HG03571 (cell line): Measurements from ENCODE around the gene POLH.
A peak's percentile ranks its signal among the peaks of the same experiment; 100 is the strongest.

Experiments used
- ATAC-seq: cut with Tn5 transposase; IDR thresholded peaks from one replicate; pipeline ENCODE4 v1.9.1; 2021; ENCODE audit not compliant: unreplicated experiment

The POLH gene

DNA sequence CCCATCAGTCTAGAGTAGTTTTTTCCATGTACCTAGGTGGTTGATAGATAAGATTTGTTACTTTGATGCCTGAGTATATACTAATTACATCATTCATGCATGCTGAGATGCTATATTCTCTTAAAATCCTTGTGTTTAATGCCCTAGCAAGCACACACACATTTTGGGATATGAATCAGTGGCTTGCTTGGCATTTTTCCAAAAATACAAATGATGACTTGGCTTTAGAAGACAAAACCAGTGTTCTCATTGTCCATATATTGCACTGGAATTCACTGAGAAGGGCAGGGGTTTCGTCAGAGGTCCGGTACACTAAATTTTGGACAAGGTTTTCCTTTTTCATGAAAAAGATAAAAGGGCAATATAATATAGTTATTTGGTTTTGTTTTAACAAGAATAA lies 28.2 kb downstream of the POLH start:
- no peak for ATAC-seq

GRCh38 chr6:43606019-43606418 lies 30.0 kb downstream of the POLH start:
- ATAC-seq: no peak

GRCh38 chr6:43608310-43608763 lies 32.4 kb downstream of the POLH start:
- ATAC-seq: no peak

- ATAC-seq: no peak
Measured at GRCh38 chr6:43608807-43609206, 32.8 kb downstream of the POLH start.

DNA sequence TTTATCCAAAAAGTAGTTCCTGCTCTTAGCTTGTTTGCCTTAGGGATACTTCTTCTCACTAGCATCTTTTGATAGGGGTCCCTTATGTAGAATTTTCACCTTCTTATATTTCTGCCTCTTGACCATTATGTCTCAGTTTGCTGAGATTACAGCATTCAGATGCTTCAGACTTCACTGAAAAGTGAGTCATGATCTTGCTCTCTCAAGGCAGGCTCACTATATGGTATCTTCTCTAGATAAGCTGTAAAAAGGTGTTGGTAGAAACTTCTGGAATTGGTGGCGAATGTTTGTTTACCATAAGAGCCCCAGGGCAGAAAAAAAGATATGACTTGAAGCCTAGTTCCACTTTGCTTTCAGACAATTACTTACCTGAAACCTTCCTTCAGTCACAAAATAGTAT lies 33.4 kb downstream of the POLH start:
- ATAC-seq: no peak

- no peak for ATAC-seq
Measured at GRCh38 chr6:43610431-43610830, 34.4 kb downstream of the POLH start.

- no peak for ATAC-seq
Measured at GRCh38 chr6:43613721-43614395, 37.9 kb downstream of the POLH start.

DNA sequence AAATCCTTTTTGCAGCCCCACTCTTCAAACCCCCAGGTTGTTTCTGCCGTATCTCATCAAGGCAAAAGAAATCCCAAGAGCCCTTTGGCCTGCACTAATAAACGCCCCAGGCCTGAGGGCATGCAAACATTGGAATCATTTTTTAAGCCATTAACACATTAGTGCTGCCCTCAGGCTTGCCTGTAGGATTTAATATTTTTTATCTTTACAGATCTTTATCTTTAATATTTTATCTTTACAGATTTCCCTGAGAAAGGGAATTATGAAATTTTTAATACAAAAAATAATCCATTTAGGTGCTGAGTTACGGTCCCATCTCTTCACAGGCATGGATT lies 38.4 kb downstream of the POLH start:
- ATAC-seq: no peak

DNA sequence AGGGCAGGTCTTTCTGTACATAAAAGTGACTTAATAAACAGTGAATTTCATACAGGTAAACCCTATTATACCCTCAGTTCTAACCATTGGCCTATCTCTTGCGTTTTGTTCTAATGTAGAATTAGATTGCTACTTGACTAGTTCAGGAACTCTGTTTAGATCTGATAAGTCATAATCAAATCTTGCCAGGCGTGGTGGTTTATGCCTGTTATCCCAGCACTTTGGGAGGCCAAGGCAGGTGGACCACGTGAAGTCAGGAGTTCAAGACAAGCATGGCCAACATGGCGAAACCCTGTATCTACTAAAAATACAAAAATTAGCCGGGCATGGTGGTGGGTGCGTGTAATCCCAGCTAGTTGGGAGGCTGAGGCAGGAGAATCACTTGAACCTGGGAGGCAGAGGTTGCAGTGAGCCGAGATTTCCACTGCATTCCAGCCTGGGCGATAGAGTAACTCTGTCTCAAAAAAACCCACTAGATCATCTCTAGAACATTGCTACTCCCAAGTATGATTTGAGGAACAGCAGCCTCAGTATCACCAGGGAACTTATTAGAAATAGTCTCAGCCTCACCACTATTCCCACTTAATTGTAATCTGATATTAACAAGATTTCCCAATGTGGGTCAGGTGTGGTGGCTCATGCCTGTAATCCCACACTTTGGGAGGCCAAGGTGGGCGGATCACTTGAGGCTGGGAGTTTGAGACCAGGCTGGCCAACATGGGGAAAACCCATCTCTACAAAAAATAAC lies 40.9 kb downstream of the POLH start:
- ATAC-seq: no peak

DNA sequence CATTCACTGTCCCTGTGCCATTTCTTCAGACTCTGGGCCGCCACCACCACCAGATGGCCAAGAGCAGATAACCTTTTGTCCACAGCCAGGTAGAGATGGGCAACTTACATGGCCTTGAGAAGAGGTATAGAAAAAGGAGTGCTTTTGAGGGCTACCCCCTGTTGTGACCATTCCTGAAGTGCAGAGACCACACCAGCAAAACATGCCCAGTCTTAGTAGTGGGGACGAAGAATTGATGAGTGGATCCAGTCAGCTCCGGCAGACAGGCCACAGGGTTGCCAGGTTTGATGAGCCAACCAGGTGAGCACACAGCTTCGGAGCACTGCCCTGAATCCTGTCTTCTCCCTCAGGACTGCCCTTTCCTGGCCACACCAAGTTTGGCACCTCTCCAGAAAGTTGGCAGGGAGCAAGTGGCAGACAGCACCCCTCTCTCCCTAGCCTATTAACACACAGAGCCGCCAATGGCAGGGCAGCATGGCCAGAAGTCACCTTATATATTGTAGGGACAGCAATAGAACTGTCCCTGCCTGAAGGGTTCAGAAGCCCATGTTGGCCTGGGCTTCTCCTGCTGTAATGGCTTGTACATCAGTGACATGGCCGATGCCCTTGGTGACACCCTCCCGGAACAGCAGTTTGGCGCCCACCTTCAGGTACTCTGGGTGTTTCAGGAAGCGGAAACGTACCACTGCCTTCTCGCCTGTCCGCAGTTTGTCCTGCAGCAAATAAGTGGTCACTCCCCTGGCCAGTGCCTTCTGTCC lies 45.3 kb downstream of the POLH start:
- ATAC-seq: no peak

DNA sequence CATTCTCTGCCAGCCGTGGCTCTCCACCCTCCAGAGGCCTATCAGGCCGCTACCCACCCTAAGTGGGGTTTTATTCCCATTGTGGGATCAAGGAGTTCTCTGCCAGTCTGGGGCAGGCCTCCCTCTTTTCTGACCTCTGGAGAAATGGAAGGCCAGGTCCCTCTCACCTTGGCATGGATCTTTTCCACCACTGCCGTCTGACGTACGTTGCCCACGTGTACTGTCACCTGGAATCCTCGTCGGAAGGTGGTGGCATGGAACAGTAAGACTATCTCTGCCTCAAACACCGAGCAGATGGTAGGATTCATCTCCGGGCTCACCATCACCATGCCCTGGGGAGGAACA lies 45.8 kb downstream of the POLH start:
- no peak for ATAC-seq

- no peak for ATAC-seq
Measured at GRCh38 chr6:43622541-43622940, 46.6 kb downstream of the POLH start.

DNA sequence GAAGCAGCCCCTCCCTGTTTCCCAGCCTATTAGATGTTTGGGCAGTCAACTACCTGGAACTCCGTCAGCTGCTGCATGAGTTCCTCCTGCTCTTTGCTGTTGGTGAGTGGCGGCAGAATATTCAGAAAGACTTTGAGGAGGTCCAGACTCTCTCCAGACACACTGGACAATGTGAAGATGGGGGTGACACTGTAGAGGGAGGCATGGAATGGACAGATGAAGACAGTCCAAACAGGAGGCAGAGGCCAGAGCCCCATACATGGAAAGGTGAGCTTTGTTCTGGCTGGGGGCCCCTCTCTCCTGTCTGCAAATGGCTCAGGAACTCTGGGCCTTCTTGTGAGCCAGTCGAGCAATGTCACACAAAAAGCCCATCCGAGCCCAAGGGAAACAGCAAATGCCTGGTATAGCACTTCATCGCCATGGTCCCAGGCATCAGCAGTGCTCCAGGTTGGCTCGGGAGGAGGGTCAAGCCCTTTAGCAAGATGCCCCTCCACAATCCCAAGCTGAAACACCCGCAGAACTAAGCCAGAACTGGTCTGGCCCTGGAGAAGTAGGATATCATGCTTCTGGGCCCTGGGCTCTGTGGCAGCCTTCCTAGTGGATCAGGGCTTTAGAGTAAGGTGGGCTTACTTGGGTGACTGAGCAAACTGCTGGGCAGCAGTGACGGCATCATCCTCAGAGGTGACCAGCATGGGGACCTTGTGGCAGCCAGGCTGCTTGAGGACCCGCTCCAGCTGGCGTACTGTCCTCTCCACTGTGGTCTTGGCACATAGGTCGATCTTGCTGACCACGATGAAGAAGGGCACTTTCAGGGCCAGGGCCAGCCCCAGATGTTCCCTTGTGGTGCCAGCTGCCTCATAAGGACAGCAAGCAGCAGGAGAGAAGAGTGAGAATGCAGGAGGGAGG lies 48.1 kb downstream of the POLH start:
- ATAC-seq: no peak

- no peak for ATAC-seq
Measured at GRCh38 chr6:43624786-43625288, 48.9 kb downstream of the POLH start.

DNA sequence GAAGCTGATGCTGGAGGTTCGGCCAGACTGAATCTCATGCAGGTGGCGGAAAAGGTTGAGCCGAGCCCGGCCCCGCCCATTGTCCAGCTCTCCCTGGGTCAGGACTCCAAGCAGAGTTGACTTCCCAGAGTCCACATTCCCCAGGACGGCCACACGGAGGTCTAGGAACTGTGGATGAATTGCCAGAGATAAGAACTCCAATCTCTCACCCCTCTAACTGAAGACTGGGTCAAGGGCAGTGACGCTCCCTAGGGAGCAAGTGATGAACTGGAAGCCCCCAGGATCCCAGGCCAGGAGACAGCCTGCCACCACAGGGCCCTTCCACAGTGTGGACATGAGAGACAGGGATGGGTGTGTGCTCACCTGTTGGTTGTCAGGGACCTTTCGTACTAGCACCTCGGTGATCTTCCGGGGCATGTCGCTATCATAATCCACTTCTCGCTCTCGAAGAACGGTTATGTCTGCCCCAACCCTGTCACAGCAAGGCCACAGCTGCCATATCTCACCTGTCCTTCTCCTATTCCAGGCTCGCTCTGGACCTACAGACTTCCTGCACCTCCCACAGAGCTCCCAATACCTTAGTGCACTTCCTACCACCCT lies 49.5 kb downstream of the POLH start:
- ATAC-seq: no peak

GRCh38 chr6:43627008-43627825 lies 51.2 kb downstream of the POLH start:
- no peak for ATAC-seq

DNA sequence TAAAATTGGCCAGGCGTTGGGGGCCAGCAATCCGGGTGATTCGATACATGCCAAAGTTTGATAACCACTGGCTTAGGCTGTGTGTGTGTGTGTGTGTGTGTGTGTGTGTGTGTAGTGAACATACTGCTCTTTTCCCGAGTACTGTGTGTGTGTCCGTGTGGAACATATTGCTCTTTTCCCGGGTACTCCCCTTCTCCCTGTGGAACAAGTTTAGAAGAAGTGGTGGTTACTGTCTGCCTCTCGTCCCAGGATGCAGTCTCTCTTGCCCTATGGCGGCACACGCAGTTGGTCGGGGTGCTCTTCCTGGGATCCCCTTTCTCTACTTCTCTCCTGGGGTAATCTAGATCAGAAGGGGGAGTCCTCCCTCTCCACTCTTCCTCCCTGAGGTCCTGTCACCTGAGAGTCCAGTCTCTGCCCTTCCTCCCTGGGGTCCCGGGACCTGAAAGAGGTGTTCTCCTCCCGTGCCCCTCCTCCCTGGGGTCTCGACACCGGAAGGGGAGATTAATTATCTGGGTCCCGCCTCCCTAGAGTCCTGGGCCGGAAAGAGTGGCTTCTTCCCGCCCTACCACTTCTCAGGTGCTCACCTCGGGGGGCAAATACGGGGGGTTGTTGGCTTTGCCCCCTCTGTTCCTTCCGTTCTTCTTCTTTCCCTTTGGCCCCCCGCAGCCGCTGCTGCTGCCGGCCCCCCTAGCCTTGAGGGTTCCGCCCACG lies 52.6 kb downstream of the POLH start:
- no peak for ATAC-seq

GRCh38 chr6:43629104-43629504 lies 53.1 kb downstream of the POLH start, which contains the start of gene GTPBP2:
Gene GTPBP2 (minus strand): TSS chr6:43629264. CDS start chr6:43629162, 102 bp downstream.
- ATAC-seq: peak; percentile 82
